GM21390 (cell line): ENCODE measurements around the gene GSTT2B.
"Not testable (repeated sequence)": the region's sequence is repeated elsewhere in the genome, so short reads cannot be mapped to it uniquely, and the experiment has no call there.

Source experiments
- ATAC-seq: cut with Tn5 transposase; IDR thresholded peaks from one replicate; pipeline ENCODE4 v1.9.1; 2021; ENCODE audit not compliant: unreplicated experiment

Gene GSTT2B

GRCh38 chr22:23951383-23951782, 9.6 kb downstream of the GSTT2B start:
- not testable (repeated sequence) for ATAC-seq

- not testable (repeated sequence) for ATAC-seq
Measured at GRCh38 chr22:23949764-23950163, 11.2 kb downstream of the GSTT2B start.

GRCh38 chr22:23947391-23947790, 13.6 kb downstream of the GSTT2B start:
- not testable (repeated sequence) for ATAC-seq

- ATAC-seq = not testable (repeated sequence)
Measured at GRCh38 chr22:23940166-23940565, 20.8 kb downstream of the GSTT2B start.

GRCh38 chr22:23939017-23939357, 22.0 kb downstream of the GSTT2B start:
- ATAC-seq = no peak

GRCh38 chr22:23938328-23939016, 22.5 kb downstream of the GSTT2B start:
- ATAC-seq = no peak

- no peak for ATAC-seq
Measured at GRCh38 chr22:23926561-23926960, 34.4 kb downstream of the GSTT2B start.

- ATAC-seq = no peak
Measured at GRCh38 chr22:23925020-23925606, 35.9 kb downstream of the GSTT2B start.

- no peak for ATAC-seq
Measured at GRCh38 chr22:23922921-23923320, 38.1 kb downstream of the GSTT2B start.

- ATAC-seq = not testable (repeated sequence)
Measured at GRCh38 chr22:23921586-23922201, 39.3 kb downstream of the GSTT2B start.

- not testable (repeated sequence) for ATAC-seq
Measured at GRCh38 chr22:23920267-23920611, 40.8 kb downstream of the GSTT2B start.

- ATAC-seq = no peak
Measured at GRCh38 chr22:23915290-23915689, 45.7 kb downstream of the GSTT2B start.

GRCh38 chr22:23913661-23914353, 47.2 kb downstream of the GSTT2B start:
- peak; percentile 95 for ATAC-seq

GRCh38 chr22:23913306-23913660, 47.7 kb downstream of the GSTT2B start:
- ATAC-seq = no peak

GRCh38 chr22:23912293-23912903, 48.6 kb downstream of the GSTT2B start:
- no peak for ATAC-seq

- ATAC-seq = no peak
Measured at GRCh38 chr22:23911318-23911980, 49.5 kb downstream of the GSTT2B start.

- ATAC-seq = no peak
Measured at GRCh38 chr22:23910496-23911190, 50.4 kb downstream of the GSTT2B start.

GRCh38 chr22:23909296-23909898, 51.6 kb downstream of the GSTT2B start:
- ATAC-seq = no peak

GRCh38 chr22:23908587-23909205, 52.3 kb downstream of the GSTT2B start:
- ATAC-seq = no peak

- ATAC-seq = not testable (repeated sequence)
Measured at GRCh38 chr22:23907423-23907822, 53.6 kb downstream of the GSTT2B start.
